ENCODE data around the gene RAD23A. TPM values are rescaled to one million over a fixed set of nuclear protein-coding genes. Genes with fewer than 3 reads are reported as not detected.

Gene RAD23A
- total and polyA plus RNA-seq, 2 of the 4 experiments (the other 2 are of a cell fraction) = 54.3 to 67.8 TPM

Small RNA genes within 50 kb of the gene (microRNA-seq; reads per million reads assigned to microRNA genes)
- gene MIR5695 (ENCODE audit: insufficient read depth in 1 of 2, insufficient read length in 1 of 2, unreplicated experiment in 1 of 2) = 0 reads per million in 2 experiments
- 4.0 to 15.5 reads per million in 2 experiments for gene MIR6515 (ENCODE audit: insufficient read depth in 1 of 2, insufficient read length in 1 of 2, unreplicated experiment in 1 of 2)

Small RNA genes within 50 kb of the gene (small RNA-seq; reads per million reads assigned to genes)
- gene MIR5695 = 0 to 0.41 (median 0) reads per million in 5 experiments
- gene MIR6515 = 0 to 7.5 (median 2.4) reads per million in 5 experiments

Other genes starting within 250 kb of the RAD23A start
- 8.6 and 9.5 TPM in 2 replicates for gene FBXW9, start 249.2 kb upstream of the RAD23A start, total RNA-seq (2012; rRNA removed)
- gene FBXW9, start 249.2 kb upstream of the RAD23A start, polyA plus RNA-seq (2012; rRNA removed) = 14.2 and 14.4 TPM in 2 replicates
- 32.8 and 36.0 TPM in 2 replicates for gene TNPO2, start 221.9 kb upstream of the RAD23A start, total RNA-seq (2012; rRNA removed)
- 77.2 and 82.3 TPM in 2 replicates for gene TNPO2, start 221.9 kb upstream of the RAD23A start, polyA plus RNA-seq (2012; rRNA removed)
- 99.2 and 113 TPM in 2 replicates for gene TRIR, start 211.2 kb upstream of the RAD23A start, total RNA-seq (2012; rRNA removed)
- 201 and 242 TPM in 2 replicates for gene TRIR, start 211.2 kb upstream of the RAD23A start, polyA plus RNA-seq (2012; rRNA removed)
- gene GET3, start 208.4 kb upstream of the RAD23A start, total RNA-seq (2012; rRNA removed) = 111 and 129 TPM in 2 replicates
- 152 and 178 TPM in 2 replicates for gene GET3, start 208.4 kb upstream of the RAD23A start, polyA plus RNA-seq (2012; rRNA removed)
- gene BEST2, start 194.1 kb upstream of the RAD23A start, total RNA-seq (2012; rRNA removed) = not detected in 2 replicates
- gene BEST2, start 194.1 kb upstream of the RAD23A start, polyA plus RNA-seq (2012; rRNA removed) = not detected in 2 replicates
- gene HOOK2, start 170.3 kb upstream of the RAD23A start, total RNA-seq (2012; rRNA removed) = 7.5 and 8.1 TPM in 2 replicates
- 11.0 and 21.6 TPM in 2 replicates for gene HOOK2, start 170.3 kb upstream of the RAD23A start, polyA plus RNA-seq (2012; rRNA removed)
- gene JUNB, start 154.4 kb upstream of the RAD23A start, total RNA-seq (2012; rRNA removed) = 20.8 and 32.8 TPM in 2 replicates
- 109 and 141 TPM in 2 replicates for gene JUNB, start 154.4 kb upstream of the RAD23A start, polyA plus RNA-seq (2012; rRNA removed)
- 351 and 371 TPM in 2 replicates for gene PRDX2, start 144.1 kb upstream of the RAD23A start, total RNA-seq (2012; rRNA removed)
- gene PRDX2, start 144.1 kb upstream of the RAD23A start, polyA plus RNA-seq (2012; rRNA removed) = 378 and 383 TPM in 2 replicates
- gene THSD8, start 143.8 kb upstream of the RAD23A start, total RNA-seq (2012; rRNA removed) = not detected in 2 replicates
- gene THSD8, start 143.8 kb upstream of the RAD23A start, polyA plus RNA-seq (2012; rRNA removed) = 0.68 and 0.90 TPM in 2 replicates
- gene RNASEH2A, start 139.3 kb upstream of the RAD23A start, total RNA-seq (2012; rRNA removed) = 44.6 and 45.5 TPM in 2 replicates
- gene RNASEH2A, start 139.3 kb upstream of the RAD23A start, polyA plus RNA-seq (2012; rRNA removed) = 34.9 and 39.4 TPM in 2 replicates
- gene RTBDN, start 111.3 kb upstream of the RAD23A start, total RNA-seq (2012; rRNA removed) = not detected in 2 replicates
- 0.07 and 0.14 TPM in 2 replicates for gene RTBDN, start 111.3 kb upstream of the RAD23A start, polyA plus RNA-seq (2012; rRNA removed)
- gene MAST1, start 107.3 kb upstream of the RAD23A start, total RNA-seq (2012; rRNA removed) = 0.28 and 1.1 TPM in 2 replicates
- 0.44 and 0.56 TPM in 2 replicates for gene MAST1, start 107.3 kb upstream of the RAD23A start, polyA plus RNA-seq (2012; rRNA removed)
- gene DNASE2, start 64.4 kb upstream of the RAD23A start, total RNA-seq (2012; rRNA removed) = 6.4 and 9.5 TPM in 2 replicates
- 31.1 and 32.0 TPM in 2 replicates for gene DNASE2, start 64.4 kb upstream of the RAD23A start, polyA plus RNA-seq (2012; rRNA removed)
- gene KLF1, start 58.7 kb upstream of the RAD23A start, total RNA-seq (2012; rRNA removed) = not detected in 2 replicates
- not detected in 2 replicates for gene KLF1, start 58.7 kb upstream of the RAD23A start, polyA plus RNA-seq (2012; rRNA removed)
- gene GCDH, start 54.7 kb upstream of the RAD23A start, total RNA-seq (2012; rRNA removed) = 41.1 and 41.6 TPM in 2 replicates
- 24.5 and 27.7 TPM in 2 replicates for gene GCDH, start 54.7 kb upstream of the RAD23A start, polyA plus RNA-seq (2012; rRNA removed)
- under 0.01 and 0.36 TPM in 2 replicates for gene SYCE2, start 26.6 kb upstream of the RAD23A start, total RNA-seq (2012; rRNA removed)
- gene SYCE2, start 26.6 kb upstream of the RAD23A start, polyA plus RNA-seq (2012; rRNA removed) = 0.19 and 0.50 TPM in 2 replicates
- 49.3 and 53.0 TPM in 2 replicates for gene FARSA, start 12.2 kb upstream of the RAD23A start, total RNA-seq (2012; rRNA removed)
- gene FARSA, start 12.2 kb upstream of the RAD23A start, polyA plus RNA-seq (2012; rRNA removed) = 75.9 and 80.9 TPM in 2 replicates
- 3,245 and 3,358 TPM in 2 replicates for gene CALR, start 7.3 kb upstream of the RAD23A start, total RNA-seq (2012; rRNA removed)
- gene CALR, start 7.3 kb upstream of the RAD23A start, polyA plus RNA-seq (2012; rRNA removed) = 1,894 and 1,932 TPM in 2 replicates
- 13.3 and 22.5 TPM in 2 replicates for gene GADD45GIP1, start 11.4 kb downstream of the RAD23A start, total RNA-seq (2012; rRNA removed)
- 42.4 and 64.7 TPM in 2 replicates for gene GADD45GIP1, start 11.4 kb downstream of the RAD23A start, polyA plus RNA-seq (2012; rRNA removed)
- gene DAND5, start 23.7 kb downstream of the RAD23A start, total RNA-seq (2012; rRNA removed) = not detected in 2 replicates
- gene DAND5, start 23.7 kb downstream of the RAD23A start, polyA plus RNA-seq (2012; rRNA removed) = 0.03 TPM in 1 of 2 replicates, not detected in the other
- gene NFIX, start 49.6 kb downstream of the RAD23A start, total RNA-seq (2012; rRNA removed) = 10.0 and 10.2 TPM in 2 replicates
- gene NFIX, start 49.6 kb downstream of the RAD23A start, polyA plus RNA-seq (2012; rRNA removed) = 46.9 and 47.7 TPM in 2 replicates
- gene LYL1, start 157.0 kb downstream of the RAD23A start, total RNA-seq (2012; rRNA removed) = 0.28 and 0.36 TPM in 2 replicates
- gene LYL1, start 157.0 kb downstream of the RAD23A start, polyA plus RNA-seq (2012; rRNA removed) = 0.39 and 0.63 TPM in 2 replicates
- gene TRMT1, start 170.9 kb downstream of the RAD23A start, total RNA-seq (2012; rRNA removed) = 23.3 and 28.3 TPM in 2 replicates
- gene TRMT1, start 170.9 kb downstream of the RAD23A start, polyA plus RNA-seq (2012; rRNA removed) = 56.0 and 62.1 TPM in 2 replicates
- 42.5 and 56.7 TPM in 2 replicates for gene NACC1, start 172.4 kb downstream of the RAD23A start, total RNA-seq (2012; rRNA removed)
- 181 and 243 TPM in 2 replicates for gene NACC1, start 172.4 kb downstream of the RAD23A start, polyA plus RNA-seq (2012; rRNA removed)
- gene STX10, start 204.5 kb downstream of the RAD23A start, total RNA-seq (2012; rRNA removed) = 64.9 and 76.7 TPM in 2 replicates
- gene STX10, start 204.5 kb downstream of the RAD23A start, polyA plus RNA-seq (2012; rRNA removed) = 77.9 and 82.0 TPM in 2 replicates
- 7.7 and 17.5 TPM in 2 replicates for gene IER2, start 204.5 kb downstream of the RAD23A start, total RNA-seq (2012; rRNA removed)
- gene IER2, start 204.5 kb downstream of the RAD23A start, polyA plus RNA-seq (2012; rRNA removed) = 99.4 and 102 TPM in 2 replicates

Measured in IMR-90 (cell line).